Hematopoietic multipotent progenitor cell treated with erythropoietin and hydrocortisone succinate and interleukin-3 and kit ligand, for 6 days (in vitro differentiated cells): Measurements from ENCODE around the gene PRDM16.

Experiments used
- DNase-seq: peaks from one replicate; pipeline ENCODE4 v3.0.0-alpha.2; 2015

PRDM16 gene

GRCh38 chr1:3349161-3349967 is 280.4 kb downstream of the PRDM16 start:
- DNase-seq: no peak

- no peak for DNase-seq
Observed at GRCh38 chr1:3349968-3350299, 280.9 kb downstream of the PRDM16 start.

GRCh38 chr1:3350506-3351261 is 281.7 kb downstream of the PRDM16 start:
- DNase-seq: no peak

GRCh38 chr1:3351449-3352298 is 282.7 kb downstream of the PRDM16 start:
- DNase-seq: no peak

- DNase-seq: peak; percentile 10
Observed at GRCh38 chr1:3352299-3352951, 283.4 kb downstream of the PRDM16 start.

GRCh38 chr1:3352952-3353331 is 283.9 kb downstream of the PRDM16 start:
- DNase-seq: no peak

GRCh38 chr1:3353876-3354275 is 284.9 kb downstream of the PRDM16 start:
- no peak for DNase-seq

- DNase-seq: no peak
Observed at GRCh38 chr1:3355089-3355488, 286.1 kb downstream of the PRDM16 start.

GRCh38 chr1:3355894-3356826 is 287.2 kb downstream of the PRDM16 start:
- no peak for DNase-seq

GRCh38 chr1:3356827-3357460 is 287.9 kb downstream of the PRDM16 start:
- no peak for DNase-seq

GRCh38 chr1:3357526-3358297 is 288.7 kb downstream of the PRDM16 start:
- DNase-seq: no peak

- DNase-seq: no peak
Observed at GRCh38 chr1:3359351-3359750, 290.3 kb downstream of the PRDM16 start.

GRCh38 chr1:3359756-3360440 is 290.9 kb downstream of the PRDM16 start:
- no peak for DNase-seq

- DNase-seq: no peak
Observed at GRCh38 chr1:3360646-3361257, 291.7 kb downstream of the PRDM16 start.

- no peak for DNase-seq
Observed at GRCh38 chr1:3363023-3363422, 294.0 kb downstream of the PRDM16 start.

GRCh38 chr1:3363756-3364155 is 294.8 kb downstream of the PRDM16 start:
- DNase-seq: no peak

- DNase-seq: no peak
Observed at GRCh38 chr1:3364551-3364950, 295.5 kb downstream of the PRDM16 start.

GRCh38 chr1:3364983-3365382 is 296.0 kb downstream of the PRDM16 start:
- DNase-seq: no peak

- no peak for DNase-seq
Observed at GRCh38 chr1:3365523-3366125, 296.6 kb downstream of the PRDM16 start.
